Measurements from ENCODE around the gene BOLA2B. TPM values are rescaled to one million over a fixed set of nuclear protein-coding genes. Genes with fewer than 3 reads are reported as not detected.

BOLA2B gene
- total RNA-seq, 1 donor from 2014 or later = 512 TPM

DNA sequence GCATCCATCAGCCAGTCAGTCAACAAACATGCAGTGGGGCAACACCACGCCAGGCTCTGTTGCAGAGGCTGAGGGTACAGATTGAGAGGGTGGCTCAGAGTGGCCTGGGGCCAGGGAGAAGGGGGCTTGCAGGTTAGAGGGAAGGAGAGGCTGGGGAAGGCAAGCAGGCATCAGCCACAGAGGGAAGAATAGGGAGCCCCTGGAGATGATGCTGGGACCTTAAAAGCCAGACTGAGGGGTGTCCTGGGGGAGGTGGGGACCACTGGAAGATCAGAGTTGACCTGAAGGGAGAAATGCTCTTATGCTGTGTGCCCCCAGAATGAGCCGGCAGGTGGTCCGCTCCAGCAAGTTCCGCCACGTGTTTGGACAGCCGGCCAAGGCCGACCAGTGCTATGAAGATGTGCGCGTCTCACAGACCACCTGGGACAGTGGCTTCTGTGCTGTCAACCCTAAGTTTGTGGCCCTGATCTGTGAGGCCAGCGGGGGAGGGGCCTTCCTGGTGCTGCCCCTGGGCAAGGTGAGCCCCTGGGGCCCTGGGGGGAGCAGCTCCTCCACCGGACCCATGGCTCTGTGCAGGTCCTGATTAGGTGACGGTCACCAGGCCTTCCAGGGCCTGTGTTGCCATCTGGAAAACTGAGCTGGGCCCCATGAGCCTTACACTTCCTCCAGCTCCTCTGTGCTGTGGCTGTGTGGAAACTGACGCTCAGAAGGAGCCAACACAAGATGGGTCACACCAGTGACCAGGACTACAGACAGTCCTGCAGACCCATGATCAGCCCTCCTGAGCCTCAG is 8.4 kb downstream of the BOLA2B start:
- TF ChIP-seq CTCF (IDR thresholded peaks at IDR 0.05; ENCODE audit: insufficient read depth, low read length, poor library complexity, severe bottlenecking) = no peak
- Histone ChIP-seq H3K4me3 (ENCODE audit: low read depth, low read length) (no peak overlapping the region), H3K36me3 (ENCODE audit: control insufficient read depth, insufficient read depth, low read length) (no peaks in the 10 kb centered on the region), H3K27me3 (ENCODE audit: control insufficient read depth, insufficient read depth, low read length) (no peaks in the 10 kb centered on the region)
- DNase-seq (ENCODE audit: low read depth) = no peak

DNA sequence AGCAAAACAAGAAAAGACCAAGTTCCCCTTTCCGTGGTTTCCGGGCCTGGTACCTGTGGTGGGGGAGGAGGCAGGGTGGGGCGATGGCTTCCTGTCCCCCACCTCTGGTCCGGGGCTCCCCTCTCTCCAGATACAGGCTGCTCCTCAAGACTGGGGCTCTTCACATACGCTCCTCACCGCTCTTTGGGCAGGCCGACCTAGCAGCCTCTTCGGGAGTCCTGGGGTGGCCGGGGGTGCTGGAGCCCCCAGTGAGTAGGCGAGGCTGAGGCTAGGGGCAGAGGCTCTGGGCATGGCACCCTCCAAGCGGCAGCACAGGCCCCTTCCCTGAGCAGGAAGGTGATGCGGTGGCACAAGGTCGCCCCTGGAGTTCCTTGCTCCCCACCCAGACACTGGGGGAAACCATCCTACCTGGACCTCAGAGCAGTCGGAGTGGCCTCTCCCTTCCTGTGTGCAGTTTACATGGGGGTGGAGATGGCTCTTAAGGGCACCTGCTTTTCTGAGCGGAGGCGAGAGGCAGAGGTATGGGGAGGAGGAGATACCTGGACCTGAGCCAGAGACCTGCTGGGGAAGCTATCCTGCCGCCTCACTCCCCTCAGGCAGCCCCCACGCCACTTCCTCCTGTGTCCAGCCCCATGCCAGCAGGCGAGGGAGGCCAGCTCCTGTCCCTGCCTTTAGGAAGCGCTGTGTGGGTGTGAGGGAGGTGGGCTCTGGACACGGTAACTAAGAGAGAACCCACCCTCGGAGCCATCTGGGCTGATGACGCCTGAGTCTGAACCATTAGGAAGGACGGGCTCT is 9.2 kb downstream of the BOLA2B start:
- no peak for TF ChIP-seq CTCF (IDR thresholded peaks at IDR 0.05; ENCODE audit: insufficient read depth, low read length, poor library complexity, severe bottlenecking)
- DNase-seq (ENCODE audit: low read depth) = no peak
- no peaks in the 10 kb centered on the region for H3K36me3 ChIP-seq (ENCODE audit: control insufficient read depth, insufficient read depth, low read length)
- H3K27me3 ChIP-seq (ENCODE audit: control insufficient read depth, insufficient read depth, low read length) = no peaks in the 10 kb centered on the region
- peak overlapping the region; percentile 46 for H3K4me3 ChIP-seq (ENCODE audit: low read depth, low read length)

DNA sequence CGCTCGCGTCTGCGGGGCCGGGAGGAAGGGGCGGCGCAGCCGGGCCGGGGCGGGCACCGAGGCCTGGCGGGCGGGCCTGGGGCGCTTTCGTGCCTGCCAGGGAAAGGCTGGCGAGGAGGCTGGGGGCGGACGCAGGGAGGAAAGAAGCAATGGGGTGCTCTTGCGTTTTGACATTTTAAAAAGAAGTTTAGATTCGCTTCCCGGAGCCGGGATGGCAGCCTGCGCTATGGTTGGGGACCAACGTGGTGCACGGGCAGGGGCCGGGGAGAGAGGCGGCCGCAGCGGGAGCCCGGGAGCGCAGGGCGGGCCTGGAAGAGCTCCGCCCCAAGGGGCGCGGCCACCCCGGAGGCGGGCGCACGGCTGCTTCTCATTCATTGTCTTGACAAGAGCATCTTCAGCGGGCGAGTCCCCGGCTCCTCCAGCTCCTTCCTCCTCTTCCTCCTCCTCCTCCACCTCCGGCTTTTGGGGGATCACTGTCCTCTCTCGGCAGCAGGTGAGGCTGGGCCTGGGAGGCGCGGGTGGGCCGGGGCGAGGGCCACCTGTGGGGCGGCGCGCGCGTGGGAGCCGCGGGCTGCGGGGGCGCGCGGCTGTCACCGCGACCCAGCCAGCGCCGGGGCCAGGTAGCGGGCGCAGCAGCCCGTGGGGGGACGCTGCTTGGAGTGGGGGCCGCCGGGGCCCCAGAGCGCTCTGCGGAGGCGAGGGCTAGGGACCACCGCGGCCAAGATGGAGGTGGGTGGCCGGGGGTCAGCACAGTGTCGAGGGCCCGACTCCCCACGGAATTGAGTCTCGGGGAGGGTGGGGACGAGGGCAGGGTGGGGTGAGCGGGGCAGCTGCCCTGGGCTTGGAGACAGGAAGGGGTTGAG is 10.0 kb downstream of the BOLA2B start, which contains the start of gene CORO1A:
Gene CORO1A (plus strand): TSS at position 370 of the 863 bp plus-strand sequence. CDS start 1,608 bp downstream, outside the sequence.
- no peaks in the 10 kb centered on the region for H3K27me3 ChIP-seq (ENCODE audit: control insufficient read depth, insufficient read depth, low read length)
- TF ChIP-seq CTCF (IDR thresholded peaks at IDR 0.05; ENCODE audit: insufficient read depth, low read length, poor library complexity, severe bottlenecking) = no peak
- DNase-seq (ENCODE audit: low read depth) = no peak
- H3K36me3 ChIP-seq (ENCODE audit: control insufficient read depth, insufficient read depth, low read length) = no peaks in the 10 kb centered on the region
- peak within 1 kb of the TSS; percentile 46 for H3K4me3 ChIP-seq (ENCODE audit: low read depth, low read length)

GRCh38 chr16:30180741-30181140 is 12.7 kb downstream of the BOLA2B start:
- H3K4me3 ChIP-seq (ENCODE audit: low read depth, low read length) = no peak overlapping the region
- H3K36me3 ChIP-seq (ENCODE audit: control insufficient read depth, insufficient read depth, low read length) = no peaks in the 10 kb centered on the region
- no peak for TF ChIP-seq CTCF (IDR thresholded peaks at IDR 0.05; ENCODE audit: insufficient read depth, low read length, poor library complexity, severe bottlenecking)
- no peaks in the 10 kb centered on the region for H3K27me3 ChIP-seq (ENCODE audit: control insufficient read depth, insufficient read depth, low read length)
- no peak for DNase-seq (ENCODE audit: low read depth)

- no peak overlapping the region for H3K4me3 ChIP-seq (ENCODE audit: low read depth, low read length)
- no peak for TF ChIP-seq CTCF (IDR thresholded peaks at IDR 0.05; ENCODE audit: insufficient read depth, low read length, poor library complexity, severe bottlenecking)
- no peaks in the 10 kb centered on the region for H3K27me3 ChIP-seq (ENCODE audit: control insufficient read depth, insufficient read depth, low read length)
- no peak for DNase-seq (ENCODE audit: low read depth)
- H3K36me3 ChIP-seq (ENCODE audit: control insufficient read depth, insufficient read depth, low read length) = no peaks in the 10 kb centered on the region
Measured at GRCh38 chr16:30179931-30180330, 13.5 kb downstream of the BOLA2B start.

Measured in kidney epithelial cell (primary cell).